AG09319 (cell line): ENCODE measurements around the gene DUOXA1.
A peak's percentile ranks its signal among the peaks of the same experiment; 100 is the strongest.
"Not testable (repeated sequence)": the region's sequence is repeated elsewhere in the genome, so short reads cannot be mapped to it uniquely, and the experiment has no call there.

Experiments
- DNase-seq: peaks from one replicate; pipeline ENCODE4 v3.0.0-alpha.2; 2010; ENCODE audit warnings: low read depth; ENCODE audit errors: extremely low read depth
- TF ChIP-seq, protein P1 (sequence below): IDR thresholded peaks from 2 replicates; pipeline ENCODE4 v1.5.1; 2011; ENCODE audit warnings: low read depth, mild to moderate bottlenecking, inconsistent platforms, low read length, moderate library complexity

Gene DUOXA1

DNA sequence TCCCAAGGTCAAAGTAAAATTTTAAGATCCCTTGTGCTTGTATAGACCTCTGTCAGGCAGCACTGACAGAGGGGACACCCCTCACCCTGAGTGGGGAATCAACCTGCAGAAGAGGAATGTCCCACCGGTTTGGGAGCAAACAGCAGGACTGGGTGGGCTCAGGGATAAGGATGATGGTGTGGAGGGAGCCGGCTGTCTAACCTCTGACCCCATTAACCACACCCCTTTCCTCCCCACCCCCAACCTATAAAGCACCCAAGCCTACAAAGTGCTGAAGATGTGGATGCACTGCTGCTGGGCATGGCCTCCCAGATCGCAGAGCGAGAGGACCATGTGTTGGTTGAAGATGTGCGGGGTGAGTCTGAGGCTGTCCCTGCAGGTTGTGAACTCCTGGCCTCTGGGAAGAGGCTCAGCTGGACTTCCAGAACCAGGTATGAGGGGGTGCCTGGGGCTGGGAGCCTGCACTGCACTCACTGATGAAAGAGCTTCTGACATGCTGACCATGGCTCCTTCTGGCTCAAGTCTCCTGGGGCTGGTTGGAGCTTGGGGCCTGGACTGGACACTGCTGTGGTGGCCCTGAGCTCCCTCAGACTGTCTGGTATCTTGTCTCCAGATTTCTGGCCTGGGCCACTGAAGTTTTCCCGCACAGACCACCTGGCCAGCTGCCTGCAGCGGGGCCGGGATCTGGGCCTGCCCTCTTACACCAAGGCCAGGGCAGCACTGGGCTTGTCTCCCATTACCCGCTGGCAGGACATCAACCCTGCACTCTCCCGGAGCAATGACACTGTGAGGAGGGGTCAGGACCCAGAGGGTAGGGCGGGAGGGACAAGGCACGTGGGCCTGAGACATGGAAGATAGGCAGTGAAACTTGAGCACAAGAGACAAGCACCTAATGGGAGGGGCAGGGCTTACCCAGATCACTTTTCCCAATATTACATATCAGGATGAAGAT lies 9.4 kb upstream of the DUOXA1 start:
- DNase-seq = no peak
- TF ChIP-seq, protein P1, sequence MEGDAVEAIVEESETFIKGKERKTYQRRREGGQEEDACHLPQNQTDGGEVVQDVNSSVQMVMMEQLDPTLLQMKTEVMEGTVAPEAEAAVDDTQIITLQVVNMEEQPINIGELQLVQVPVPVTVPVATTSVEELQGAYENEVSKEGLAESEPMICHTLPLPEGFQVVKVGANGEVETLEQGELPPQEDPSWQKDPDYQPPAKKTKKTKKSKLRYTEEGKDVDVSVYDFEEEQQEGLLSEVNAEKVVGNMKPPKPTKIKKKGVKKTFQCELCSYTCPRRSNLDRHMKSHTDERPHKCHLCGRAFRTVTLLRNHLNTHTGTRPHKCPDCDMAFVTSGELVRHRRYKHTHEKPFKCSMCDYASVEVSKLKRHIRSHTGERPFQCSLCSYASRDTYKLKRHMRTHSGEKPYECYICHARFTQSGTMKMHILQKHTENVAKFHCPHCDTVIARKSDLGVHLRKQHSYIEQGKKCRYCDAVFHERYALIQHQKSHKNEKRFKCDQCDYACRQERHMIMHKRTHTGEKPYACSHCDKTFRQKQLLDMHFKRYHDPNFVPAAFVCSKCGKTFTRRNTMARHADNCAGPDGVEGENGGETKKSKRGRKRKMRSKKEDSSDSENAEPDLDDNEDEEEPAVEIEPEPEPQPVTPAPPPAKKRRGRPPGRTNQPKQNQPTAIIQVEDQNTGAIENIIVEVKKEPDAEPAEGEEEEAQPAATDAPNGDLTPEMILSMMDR = no peak

DNA sequence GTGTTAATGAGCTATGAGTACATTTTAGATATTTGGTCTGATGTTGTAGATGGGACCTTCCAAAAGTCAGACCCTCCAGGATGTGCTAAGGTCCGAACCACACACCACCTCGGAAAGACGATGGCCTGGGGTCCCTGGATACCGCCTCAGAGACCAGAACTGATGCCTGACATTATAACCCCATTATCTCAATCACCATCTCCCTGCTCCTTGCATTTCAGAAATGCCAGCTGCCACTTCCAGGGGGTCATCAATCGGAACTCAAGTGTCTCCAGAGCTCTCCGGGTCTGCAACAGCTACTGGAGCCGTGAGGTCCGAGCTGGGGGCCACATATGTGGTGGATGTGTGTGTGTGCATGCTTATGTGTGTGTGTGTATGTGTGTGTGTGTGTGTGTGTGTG lies 8.0 kb upstream of the DUOXA1 start:
- DNase-seq = no peak
- TF ChIP-seq, protein P1 = no peak

DNA sequence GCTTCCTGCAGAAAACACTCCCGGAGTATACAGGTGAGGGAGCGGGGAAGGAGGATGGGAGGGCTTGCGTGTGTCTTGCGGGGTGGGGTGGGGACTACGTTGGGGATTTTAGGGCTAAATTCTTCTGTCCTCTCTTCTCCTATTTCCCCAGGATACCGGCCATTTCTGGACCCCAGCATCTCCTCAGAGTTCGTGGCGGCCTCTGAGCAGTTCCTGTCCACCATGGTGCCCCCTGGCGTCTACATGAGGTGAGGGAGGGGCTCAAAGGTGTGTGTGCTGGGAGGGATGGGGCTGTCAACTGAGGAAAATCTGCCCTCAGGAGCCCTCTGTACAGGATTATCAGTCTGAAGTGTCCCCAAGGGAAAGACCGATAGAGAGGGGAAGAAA lies 6.7 kb upstream of the DUOXA1 start:
- TF ChIP-seq, protein P1 = peak; percentile 10; the same call in 1 of the 2 replicates
- DNase-seq = no peak

DNA sequence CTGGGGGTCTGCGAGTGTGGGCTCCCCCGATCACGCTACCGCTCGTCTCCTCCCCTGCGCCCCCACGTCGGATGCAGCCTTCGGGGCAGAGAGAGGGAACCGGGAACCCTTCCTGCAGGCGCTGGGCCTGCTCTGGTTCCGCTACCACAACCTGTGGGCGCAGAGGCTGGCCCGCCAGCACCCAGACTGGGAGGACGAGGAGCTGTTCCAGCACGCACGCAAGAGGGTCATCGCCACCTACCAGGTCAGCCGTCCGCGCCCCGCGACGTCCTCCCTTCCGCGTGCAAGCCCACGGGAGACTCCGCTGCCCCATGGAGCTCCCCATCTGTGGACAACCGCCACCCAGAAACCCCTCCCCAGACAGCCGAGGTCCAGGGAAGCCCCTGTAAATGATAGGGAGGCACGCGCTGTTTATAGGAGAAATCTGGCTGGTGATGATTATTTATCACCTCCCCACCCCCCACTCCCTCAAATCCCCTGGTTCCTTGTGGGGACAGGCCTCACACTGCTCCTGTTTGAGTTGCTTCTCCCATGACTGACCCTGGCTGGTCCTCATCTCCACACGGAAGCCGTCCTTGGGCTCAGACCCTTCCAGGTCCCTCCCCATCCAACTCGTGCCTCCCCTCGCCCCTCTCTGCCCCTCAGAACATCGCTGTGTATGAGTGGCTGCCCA lies 6.2 kb upstream of the DUOXA1 start:
- DNase-seq = not testable (repeated sequence)

DNA sequence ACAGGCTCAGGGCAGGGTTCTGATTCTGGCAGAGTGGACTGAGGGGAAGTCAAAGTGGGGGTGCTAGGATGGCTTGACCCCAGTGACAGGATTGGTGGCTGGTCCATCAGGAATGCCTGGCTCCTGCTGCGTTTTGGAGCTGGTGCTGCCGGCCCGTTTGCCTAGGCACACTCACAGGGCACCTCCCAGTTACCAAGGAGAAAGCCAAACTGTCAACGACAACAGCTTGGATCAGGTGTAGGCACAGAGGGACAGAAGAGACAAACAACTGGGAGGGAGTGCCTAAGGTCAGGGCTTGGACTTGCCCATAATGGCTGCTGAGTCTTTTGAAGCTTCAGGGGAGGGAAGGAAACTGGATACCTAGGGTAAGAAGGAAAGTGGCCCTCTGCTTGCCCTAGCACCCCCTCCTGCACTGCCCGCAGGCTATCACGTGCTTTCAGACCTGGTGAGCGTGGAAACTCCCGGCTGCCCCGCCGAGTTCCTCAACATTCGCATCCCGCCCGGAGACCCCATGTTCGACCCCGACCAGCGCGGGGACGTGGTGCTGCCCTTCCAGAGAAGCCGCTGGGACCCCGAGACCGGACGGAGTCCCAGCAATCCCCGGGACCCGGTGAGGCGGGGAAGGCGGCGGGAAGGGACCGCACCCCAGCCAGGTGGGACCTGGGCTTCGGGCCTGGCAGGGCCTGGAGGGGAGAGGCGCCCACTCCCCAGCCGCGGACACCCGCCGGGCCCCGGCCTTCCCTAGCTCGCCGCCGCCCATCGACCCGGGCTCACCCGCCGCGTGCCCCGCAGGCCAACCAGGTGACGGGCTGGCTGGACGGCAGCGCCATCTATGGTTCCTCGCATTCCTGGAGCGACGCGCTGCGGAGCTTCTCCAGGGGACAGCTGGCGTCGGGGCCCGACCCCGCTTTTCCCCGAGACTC lies 5.3 kb upstream of the DUOXA1 start:
- TF ChIP-seq, protein P1 = no peak; the same call in 1 of the 2 replicates
- DNase-seq = no peak

DNA sequence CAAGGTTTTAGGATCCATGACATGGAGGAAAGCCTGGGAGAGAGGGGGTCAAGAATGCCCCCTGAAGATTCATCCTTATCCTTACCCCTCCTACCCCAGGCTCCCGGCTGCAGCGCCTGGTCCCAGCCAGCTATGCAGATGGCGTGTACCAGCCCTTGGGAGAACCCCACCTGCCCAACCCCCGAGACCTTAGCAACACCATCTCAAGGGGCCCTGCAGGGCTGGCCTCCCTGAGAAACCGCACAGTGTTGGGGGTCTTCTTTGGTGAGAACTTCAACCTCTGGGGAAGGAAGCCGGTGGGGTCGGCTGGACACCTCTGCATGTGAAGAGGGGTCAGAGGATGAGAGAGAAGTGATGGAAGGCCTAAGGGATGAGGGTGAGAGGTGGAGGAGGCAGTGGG lies 4.4 kb upstream of the DUOXA1 start:
- TF ChIP-seq, protein P1 = no peak
- DNase-seq = no peak

DNA sequence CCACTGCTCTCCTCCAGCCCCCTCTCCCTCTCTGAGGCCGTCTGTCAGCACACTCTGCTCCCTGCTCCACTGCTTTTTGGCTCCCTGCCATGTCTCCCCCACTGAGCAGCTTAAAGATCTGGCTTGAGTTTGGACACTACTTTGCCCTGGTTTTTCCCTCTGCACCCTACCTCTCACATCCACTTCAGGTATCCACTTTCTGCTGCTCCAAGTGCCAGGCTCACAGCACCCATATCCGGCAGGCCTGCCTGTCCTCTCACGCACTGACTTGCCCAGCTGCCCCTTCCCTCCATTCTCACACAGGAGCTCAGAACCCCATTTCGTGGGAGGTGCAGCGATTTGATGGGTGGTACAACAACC lies 3.9 kb upstream of the DUOXA1 start:
- DNase-seq = no peak
- TF ChIP-seq, protein P1 = no peak
